Measurements from ENCODE around the gene AGO3. TPM values are rescaled to one million over a fixed set of nuclear protein-coding genes. Genes with fewer than 3 reads are reported as not detected.

Gene AGO3
- total and polyA plus RNA-seq, 2 donors (not counting 3 experiments of a cell fraction or from before 2014, with no cell fraction given) = 10.4 to 21.1 TPM

- no peaks in the 10 kb centered on the region for H3K9me1 ChIP-seq (replicated peaks; ENCODE audit: control insufficient read depth, extremely low read depth, insufficient read depth, low read length)
- ChIA-PET CTCF (no interaction called here), POLR2A (no interaction called here)
- no peak overlapping the region for H3K9ac ChIP-seq (replicated peaks; ENCODE audit: extremely low read depth, insufficient read depth, low read length)
- dilution Hi-C loops (cut with MboI; ENCODE audit: extremely low pct_ligation_motif_present, low sequenced_read_pairs) (no loop called here), intact Hi-C loops (cut with micrococcal nuclease) (no loop called here)
- BruUV-seq (replicated peaks) = no TSS peak
- H3K36me3 ChIP-seq (ENCODE audit: control insufficient read depth in 2 of 2, extremely low read depth in 1 of 2, insufficient read depth in 2 of 2, low read length in 2 of 2) = peaks cover 2 to 6% of the 10 kb centered on the region in 2 experiments
- H3K27me3 ChIP-seq (ENCODE audit: control insufficient read depth in 2 of 2, insufficient read depth in 2 of 2, low read length in 2 of 2) = no peaks in the 10 kb centered on the region
- DNase-seq (ENCODE audit: low read depth, low spot score) = no peak
- H3K79me2 ChIP-seq (ENCODE audit: control insufficient read depth, insufficient read depth, low read length) = no peaks in the 10 kb centered on the region
- no peak for FAIRE-seq
- H4K20me1 ChIP-seq (replicated peaks; ENCODE audit: control insufficient read depth, extremely low read depth, insufficient read depth, low read length) = no peaks in the 10 kb centered on the region
- no peak for TF ChIP-seq POLR2AphosphoS5 (IDR thresholded peaks at IDR 0.05; ENCODE audit: insufficient read depth, low read depth, low read length)
- TF ChIP-seq, protein P1, sequence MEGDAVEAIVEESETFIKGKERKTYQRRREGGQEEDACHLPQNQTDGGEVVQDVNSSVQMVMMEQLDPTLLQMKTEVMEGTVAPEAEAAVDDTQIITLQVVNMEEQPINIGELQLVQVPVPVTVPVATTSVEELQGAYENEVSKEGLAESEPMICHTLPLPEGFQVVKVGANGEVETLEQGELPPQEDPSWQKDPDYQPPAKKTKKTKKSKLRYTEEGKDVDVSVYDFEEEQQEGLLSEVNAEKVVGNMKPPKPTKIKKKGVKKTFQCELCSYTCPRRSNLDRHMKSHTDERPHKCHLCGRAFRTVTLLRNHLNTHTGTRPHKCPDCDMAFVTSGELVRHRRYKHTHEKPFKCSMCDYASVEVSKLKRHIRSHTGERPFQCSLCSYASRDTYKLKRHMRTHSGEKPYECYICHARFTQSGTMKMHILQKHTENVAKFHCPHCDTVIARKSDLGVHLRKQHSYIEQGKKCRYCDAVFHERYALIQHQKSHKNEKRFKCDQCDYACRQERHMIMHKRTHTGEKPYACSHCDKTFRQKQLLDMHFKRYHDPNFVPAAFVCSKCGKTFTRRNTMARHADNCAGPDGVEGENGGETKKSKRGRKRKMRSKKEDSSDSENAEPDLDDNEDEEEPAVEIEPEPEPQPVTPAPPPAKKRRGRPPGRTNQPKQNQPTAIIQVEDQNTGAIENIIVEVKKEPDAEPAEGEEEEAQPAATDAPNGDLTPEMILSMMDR (IDR thresholded peaks at IDR 0.05; ENCODE audit: extremely low read depth in 1 of 2, insufficient read depth in 1 of 2, low read depth in 1 of 2, low read length in 2 of 2) = no peak
- no peak for TF ChIP-seq EZH2 (IDR thresholded peaks at IDR 0.05; ENCODE audit: borderline replicate concordance, low read depth, low read length, severe bottlenecking)
- no peak overlapping the region for H3K27ac ChIP-seq (ENCODE audit: insufficient read depth, low read depth, low read length)
- no peaks in the 10 kb centered on the region for H3K9me3 ChIP-seq (replicated peaks; ENCODE audit: control insufficient read depth, insufficient read depth, low read length)
- H3K4me3 ChIP-seq (replicated peaks in 1 of 3; ENCODE audit: insufficient read depth in 1 of 3, low read depth in 1 of 3, low read length in 3 of 3) = no peak overlapping the region
- H3K4me2 ChIP-seq (ENCODE audit: insufficient read depth, low read length) = no peak overlapping the region
- no peak overlapping the region for H2AFZ ChIP-seq (ENCODE audit: low read depth, low read length)
- H3K4me1 ChIP-seq (ENCODE audit: control insufficient read depth, extremely low read depth, insufficient read depth, low read length) = no peaks in the 10 kb centered on the region
These were observed 85.8 kb downstream of the AGO3 start for GRCh38 chr1:36016686-36017085.

GRCh38 chr1:36023098-36023769, 92.3 kb downstream of the AGO3 start:
- no peak overlapping the region for H3K4me3 ChIP-seq (replicated peaks in 1 of 3; ENCODE audit: insufficient read depth in 1 of 3, low read depth in 1 of 3, low read length in 3 of 3)
- intact Hi-C loops (cut with micrococcal nuclease) = no loop called here

More at GRCh38 chr1:36023098-36023769, 92.3 kb downstream of the AGO3 start:
- Histone ChIP-seq H3K27me3 (ENCODE audit: control insufficient read depth in 2 of 2, insufficient read depth in 2 of 2, low read length in 2 of 2) (no peaks in the 10 kb centered on the region), H3K4me1 (ENCODE audit: control insufficient read depth, extremely low read depth, insufficient read depth, low read length) (no peaks in the 10 kb centered on the region), H3K27ac (ENCODE audit: insufficient read depth, low read depth, low read length) (no peak overlapping the region), H3K36me3 (ENCODE audit: control insufficient read depth in 2 of 2, extremely low read depth in 1 of 2, insufficient read depth in 2 of 2, low read length in 2 of 2) (peaks cover 6 to 10% of the 10 kb centered on the region in 2 experiments), H4K20me1 (replicated peaks; ENCODE audit: control insufficient read depth, extremely low read depth, insufficient read depth, low read length) (no peaks in the 10 kb centered on the region), H3K9me1 (replicated peaks; ENCODE audit: control insufficient read depth, extremely low read depth, insufficient read depth, low read length) (no peaks in the 10 kb centered on the region), H2AFZ (ENCODE audit: low read depth, low read length) (no peak overlapping the region), H3K79me2 (ENCODE audit: control insufficient read depth, insufficient read depth, low read length) (no peaks in the 10 kb centered on the region), H3K9me3 (replicated peaks; ENCODE audit: control insufficient read depth, insufficient read depth, low read length) (no peaks in the 10 kb centered on the region), H3K4me2 (ENCODE audit: insufficient read depth, low read length) (no peak overlapping the region), H3K9ac (replicated peaks; ENCODE audit: extremely low read depth, insufficient read depth, low read length) (no peak overlapping the region)
- POLR2A ChIA-PET = no interaction called here
- FAIRE-seq = no peak
- TF ChIP-seq JUN (IDR thresholded peaks at IDR 0.05; ENCODE audit: borderline replicate concordance, insufficient read depth, insufficient read length, low read depth) (no peak), GATA2 (IDR thresholded peaks at IDR 0.05; ENCODE audit: insufficient read depth, insufficient read length, low read depth, low read length) (no peak), EZH2 (IDR thresholded peaks at IDR 0.05; ENCODE audit: borderline replicate concordance, low read depth, low read length, severe bottlenecking) (no peak), POLR2AphosphoS5 (IDR thresholded peaks at IDR 0.05; ENCODE audit: insufficient read depth, low read depth, low read length) (no peak), POLR2A (IDR thresholded peaks at IDR 0.05; ENCODE audit: low read depth, low read length) (no peak), MYC (IDR thresholded peaks at IDR 0.05; ENCODE audit: low read depth, low read length) (no peak), FOS (IDR thresholded peaks at IDR 0.05; ENCODE audit: borderline replicate concordance, insufficient read depth, low read length) (no peak)
- TF ChIP-seq, protein P1 (IDR thresholded peaks at IDR 0.05; ENCODE audit: extremely low read depth in 1 of 2, insufficient read depth in 1 of 2, low read depth in 1 of 2, low read length in 2 of 2) = no peak
- TF ChIP-seq, protein P2, sequence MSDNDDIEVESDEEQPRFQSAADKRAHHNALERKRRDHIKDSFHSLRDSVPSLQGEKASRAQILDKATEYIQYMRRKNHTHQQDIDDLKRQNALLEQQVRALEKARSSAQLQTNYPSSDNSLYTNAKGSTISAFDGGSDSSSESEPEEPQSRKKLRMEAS (IDR thresholded peaks at IDR 0.05; ENCODE audit: insufficient read depth, insufficient read length) = no peak
- BruUV-seq (replicated peaks) = no TSS peak
- CTCF ChIA-PET = no interaction called here
- DNase-seq (ENCODE audit: low read depth, low spot score) = no peak
- dilution Hi-C loops (cut with MboI; ENCODE audit: extremely low pct_ligation_motif_present, low sequenced_read_pairs) = no loop called here

Measured in endothelial cell of umbilical vein (primary cell).